Karpas-422 (cell line): ENCODE data around the gene C2orf68. TPM values are rescaled to one million over a fixed set of nuclear protein-coding genes. Genes with fewer than 3 reads are reported as not detected.

Experiments
- DNase-seq: peaks from one replicate; pipeline ENCODE4 v3.0.0-alpha.2; 2015
- H2AFZ ChIP-seq: fragments of 200-600 bp; sonication (generic); 2 replicates; pipeline ENCODE4 v1.6.1; 2014; ENCODE audit warnings: antibody characterized with exemption, low read length, mixed read lengths
- H3K27ac ChIP-seq: fragments of 200-600 bp; sonication (generic); 2 replicates; pipeline ENCODE4 v1.5.1; 2014; ENCODE audit warnings: mild to moderate bottlenecking, low read length, moderate library complexity
- H3K27me3 ChIP-seq: fragments of 200-600 bp; sonication (generic); 2 replicates; pipeline ENCODE4 v1.6.1; 2014; ENCODE audit warnings: low read length, mixed read lengths
- H3K36me3 ChIP-seq: fragments of 200-600 bp; sonication (generic); 2 replicates; pipeline ENCODE4 v1.6.1; 2014; ENCODE audit warnings: low read length, mixed read lengths; ENCODE audit not compliant: insufficient read depth
- H3K4me1 ChIP-seq: fragments of 200-600 bp; sonication (generic); 2 replicates; pipeline ENCODE4 v1.6.1; 2014; ENCODE audit warnings: mild to moderate bottlenecking, low read length, mixed read lengths
- H3K4me2 ChIP-seq: fragments of 200-600 bp; sonication (generic); 2 replicates; pipeline ENCODE4 v1.6.1; 2014; ENCODE audit warnings: low read length, low read depth, mild to moderate bottlenecking; ENCODE audit not compliant: poor library complexity, severe bottlenecking
- H3K4me3 ChIP-seq: fragments of 200-600 bp; sonication (generic); 2 replicates; pipeline ENCODE4 v1.5.1; 2014; ENCODE audit warnings: mild to moderate bottlenecking, antibody characterized with exemption, low read length, mixed read lengths
- H3K79me2 ChIP-seq: fragments of 200-600 bp; sonication (generic); 2 replicates; pipeline ENCODE4 v1.6.1; 2014; ENCODE audit warnings: mild to moderate bottlenecking, low read length, mixed read lengths
- H3K9ac ChIP-seq: fragments of 200-600 bp; sonication (generic); 2 replicates; pipeline ENCODE4 v1.6.0; 2014; ENCODE audit warnings: low read length
- H3K9me2 ChIP-seq: fragments of 200-600 bp; sonication (generic), shearing (Covaris generic); replicated peaks from 2 replicates; pipeline ENCODE4 v1.6.0; 2014; ENCODE audit warnings: mild to moderate bottlenecking, low read length, moderate library complexity; ENCODE audit not compliant: insufficient read depth
- H3K9me3 ChIP-seq: fragments of 300-700, 200-600 bp; sonication (generic); 2 replicates; pipeline ENCODE4 v1.6.1; 2014; ENCODE audit warnings: low read length, mixed read lengths
- H4K20me1 ChIP-seq: fragments of 200-600 bp; sonication (generic); 2 replicates; pipeline ENCODE4 v1.6.1; 2014; ENCODE audit warnings: mild to moderate bottlenecking, antibody characterized with exemption, low read length, low read depth; ENCODE audit not compliant: insufficient read depth
- total RNA-seq: library from RNA; depleted of rRNA; stranded (reverse); fragments of >200 nt; shearing (Covaris generic); gene quantifications from 2 replicates; pipeline ENCODE4 v1.2.3, GENCODE V29; 2014; ENCODE audit warnings: low replicate concordance

The C2orf68 gene
- total RNA-seq, 1 experiment from 2014 or later: 111 TPM

DNA sequence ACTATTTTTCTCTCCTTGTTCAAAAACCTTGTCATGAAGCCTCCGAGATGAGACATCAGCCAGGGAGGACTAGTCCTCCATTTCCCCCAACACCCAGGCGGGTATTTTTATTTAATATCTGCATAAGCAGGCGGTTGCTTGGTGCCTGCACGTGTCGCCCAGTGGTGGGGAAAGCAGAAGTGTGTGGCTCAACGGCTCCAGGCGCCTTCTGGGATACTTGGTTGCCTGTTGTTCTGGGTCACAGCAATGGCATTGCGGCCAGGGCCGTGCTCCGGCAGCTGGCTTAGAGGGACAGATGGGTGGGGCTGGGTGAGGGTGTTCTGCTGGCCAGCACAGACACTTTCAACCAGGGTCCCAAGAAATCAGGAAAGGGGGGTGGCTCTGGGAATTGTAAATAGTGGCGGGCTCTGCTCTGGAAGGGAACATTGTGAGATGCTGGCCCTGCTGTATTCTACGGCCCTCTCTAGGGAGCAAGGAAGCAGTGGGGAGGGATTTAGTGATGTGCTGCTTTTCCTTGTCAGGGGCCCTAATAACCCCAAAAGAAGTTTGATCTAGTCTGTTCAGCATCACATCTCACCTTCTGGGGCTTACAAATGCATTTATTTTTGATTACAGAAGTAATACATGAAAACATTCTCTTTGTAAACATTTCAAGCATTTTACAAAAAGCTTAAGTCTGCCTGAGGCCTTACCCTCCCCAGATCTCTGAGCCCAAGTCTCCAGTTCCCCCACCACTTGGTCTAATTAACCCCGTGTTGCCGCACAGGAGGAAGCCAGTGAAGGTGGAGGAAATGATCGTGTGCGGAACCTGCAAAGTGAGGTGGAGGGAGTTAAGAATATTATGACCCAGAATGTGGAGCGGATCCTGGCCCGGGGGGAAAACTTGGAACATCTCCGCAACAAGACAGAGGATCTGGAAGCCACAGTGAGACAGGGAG lies 33.4 kb downstream of the C2orf68 start:
- Histone ChIP-seq H2AFZ (peak overlapping the region; percentile 62), H3K9me2 (no peaks in the 10 kb centered on the region), H3K4me1 (peaks cover 28% of the 10 kb centered on the region), H3K9ac (peak overlapping the region; percentile 75), H4K20me1 (no peaks in the 10 kb centered on the region; the same call in 1 of the 2 replicates), H3K4me2 (peak overlapping the region; percentile 78), H3K36me3 (peaks cover 5% of the 10 kb centered on the region; the same call in 1 of the 2 replicates), H3K27me3 (no peaks in the 10 kb centered on the region), H3K9me3 (no peaks in the 10 kb centered on the region), H3K4me3 (peak overlapping the region; percentile 75), H3K79me2 (peaks cover 24% of the 10 kb centered on the region), H3K27ac (peak overlapping the region; percentile 43)
- peak; percentile 90 for DNase-seq

DNA sequence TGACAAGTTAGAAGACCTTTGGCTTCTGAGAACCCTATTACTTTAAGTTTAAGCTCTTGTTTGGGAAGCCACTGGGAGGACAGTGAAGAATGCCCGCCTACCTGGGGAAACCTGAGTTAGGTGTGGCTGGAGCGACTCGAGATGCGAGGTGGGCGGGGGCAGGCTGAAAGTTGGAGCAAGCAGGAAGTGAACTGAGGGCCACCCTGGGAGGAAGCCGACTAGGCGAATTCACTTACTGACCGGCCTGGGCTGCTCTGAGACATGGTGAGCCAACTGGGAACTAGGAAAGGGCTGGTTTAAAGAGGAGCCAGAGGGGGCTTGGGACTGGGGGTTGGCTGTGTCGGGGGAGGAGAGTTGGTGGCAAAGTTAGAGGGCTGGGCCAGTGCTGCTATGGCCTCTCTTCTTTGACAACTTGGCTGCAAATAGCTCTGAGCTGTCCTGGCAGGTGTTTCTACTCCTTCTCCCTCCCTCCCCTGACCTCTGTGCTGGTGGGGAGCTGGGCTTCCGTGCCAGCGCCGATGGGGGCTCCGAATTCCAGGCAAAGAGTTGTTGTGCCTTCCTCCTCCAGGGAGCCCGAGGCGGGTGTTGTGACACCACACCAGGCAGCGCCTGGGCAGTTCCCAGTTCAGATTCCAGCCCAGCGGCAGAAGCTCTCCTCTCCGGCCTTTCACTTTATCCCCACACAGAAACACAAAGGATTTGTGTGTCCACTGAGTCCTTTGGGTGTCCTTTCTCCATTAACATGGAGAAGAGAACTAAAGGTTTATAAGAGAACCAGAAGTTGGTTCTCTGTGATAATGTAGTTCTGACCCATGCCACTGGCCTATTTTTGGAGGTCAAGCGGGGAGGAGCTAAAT lies 34.3 kb downstream of the C2orf68 start, which contains the start of gene VAMP8:
VAMP8 (plus strand) TSS at position 201 of the 857 bp plus-strand sequence; CDS start at position 262, 61 bp downstream.
- peaks cover 5% of the 10 kb centered on the region; the same call in 1 of the 2 replicates for H3K36me3 ChIP-seq
- H3K4me2 ChIP-seq: peak within 1 kb of the TSS; percentile 78
- peak; percentile 89 for DNase-seq
- H3K4me1 ChIP-seq: peaks cover 28% of the 10 kb centered on the region
- peak within 1 kb of the TSS; percentile 62 for H2AFZ ChIP-seq
- H3K4me3 ChIP-seq: peak within 1 kb of the TSS; percentile 75
- no peaks in the 10 kb centered on the region for H3K9me3 ChIP-seq
- H3K27ac ChIP-seq: peak within 1 kb of the TSS; percentile 43
- no peaks in the 10 kb centered on the region for H4K20me1 ChIP-seq
- H3K9me2 ChIP-seq: no peaks in the 10 kb centered on the region
- H3K27me3 ChIP-seq: no peaks in the 10 kb centered on the region
- peak within 1 kb of the TSS; percentile 75 for H3K9ac ChIP-seq
- peaks cover 24% of the 10 kb centered on the region for H3K79me2 ChIP-seq

DNA sequence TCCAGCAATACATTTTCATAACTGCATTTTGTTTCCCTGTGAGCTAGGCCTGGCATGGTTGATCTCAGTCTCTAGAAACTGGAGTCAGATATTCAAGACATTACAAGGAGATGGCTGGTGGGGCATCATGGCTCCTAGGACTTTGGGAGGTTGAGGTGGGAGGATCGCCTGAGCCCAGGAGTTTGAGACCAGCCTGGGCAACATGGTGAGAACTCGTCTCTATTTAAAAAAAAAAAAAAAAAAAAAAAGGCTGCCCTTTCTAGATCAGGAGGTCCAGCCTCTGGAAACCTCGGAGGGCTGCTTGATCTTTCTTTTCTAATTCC lies 34.8 kb downstream of the C2orf68 start:
- H3K4me1 ChIP-seq: peaks cover 28% of the 10 kb centered on the region
- peak overlapping the region; percentile 75 for H3K4me3 ChIP-seq
- H3K4me2 ChIP-seq: peak overlapping the region; percentile 78
- H3K27ac ChIP-seq: no peak overlapping the region
- no peaks in the 10 kb centered on the region for H3K9me3 ChIP-seq
- H3K9me2 ChIP-seq: no peaks in the 10 kb centered on the region
- peak overlapping the region; percentile 62 for H2AFZ ChIP-seq
- H3K36me3 ChIP-seq: peaks cover 5% of the 10 kb centered on the region; the same call in 1 of the 2 replicates
- H3K79me2 ChIP-seq: peaks cover 24% of the 10 kb centered on the region
- no peaks in the 10 kb centered on the region for H4K20me1 ChIP-seq
- H3K27me3 ChIP-seq: no peaks in the 10 kb centered on the region
- H3K9ac ChIP-seq: peak overlapping the region; percentile 75
- DNase-seq: no peak

DNA sequence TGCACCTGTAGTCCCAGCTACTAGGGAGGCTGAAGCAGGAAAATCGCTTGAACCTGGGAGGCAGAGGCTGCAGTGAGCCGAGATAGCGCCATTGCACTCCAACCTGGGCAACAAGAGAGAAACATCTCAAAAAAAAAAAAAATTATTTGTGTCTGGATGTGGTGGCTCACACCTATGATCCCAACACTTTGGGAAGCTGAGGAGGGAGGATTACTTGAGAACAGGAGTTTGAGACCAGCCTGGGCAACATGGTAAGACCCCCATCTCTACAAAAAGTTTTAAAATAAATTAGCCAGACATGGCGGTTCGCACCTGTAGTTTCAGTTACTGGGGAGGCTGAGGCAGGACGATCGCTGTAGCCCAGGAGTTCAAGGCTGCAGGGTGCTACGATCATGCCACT lies 36.1 kb downstream of the C2orf68 start:
- Histone ChIP-seq H3K9me3 (no peaks in the 10 kb centered on the region), H3K9me2 (no peaks in the 10 kb centered on the region), H2AFZ (no peak overlapping the region), H3K4me2 (no peak overlapping the region), H3K36me3 (no peaks in the 10 kb centered on the region), H3K27ac (no peak overlapping the region), H4K20me1 (no peaks in the 10 kb centered on the region), H3K79me2 (peaks cover 24% of the 10 kb centered on the region), H3K9ac (no peak overlapping the region), H3K27me3 (no peaks in the 10 kb centered on the region), H3K4me1 (peaks cover 28% of the 10 kb centered on the region), H3K4me3 (no peak overlapping the region)
- DNase-seq: no peak

DNA sequence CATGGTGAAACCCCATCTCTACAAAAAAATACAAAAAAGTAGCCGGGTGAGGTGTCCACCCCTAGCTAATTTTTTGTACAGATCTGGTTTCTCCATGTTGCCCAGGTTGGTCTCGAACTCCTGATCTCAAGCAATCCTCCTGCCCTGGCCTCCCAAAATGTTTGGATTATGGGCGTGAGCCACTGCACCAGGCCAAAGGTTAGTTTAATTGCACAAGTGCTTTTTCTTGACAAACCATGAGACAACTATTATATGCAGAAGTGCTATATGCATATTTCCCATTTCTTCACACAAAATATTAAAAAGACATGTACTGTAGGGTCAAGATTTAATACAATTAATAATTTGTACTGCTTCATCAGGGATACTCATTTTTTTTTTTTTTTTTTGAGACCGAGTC lies 45.6 kb downstream of the C2orf68 start:
- no peak for DNase-seq
- Histone ChIP-seq H4K20me1 (no peaks in the 10 kb centered on the region), H2AFZ (no peak overlapping the region), H3K4me2 (no peak overlapping the region), H3K4me1 (peaks cover 16% of the 10 kb centered on the region), H3K9me2 (no peaks in the 10 kb centered on the region), H3K4me3 (no peak overlapping the region), H3K27me3 (no peaks in the 10 kb centered on the region), H3K79me2 (no peaks in the 10 kb centered on the region), H3K36me3 (no peaks in the 10 kb centered on the region), H3K27ac (no peak overlapping the region), H3K9ac (no peak overlapping the region), H3K9me3 (no peaks in the 10 kb centered on the region)

DNA sequence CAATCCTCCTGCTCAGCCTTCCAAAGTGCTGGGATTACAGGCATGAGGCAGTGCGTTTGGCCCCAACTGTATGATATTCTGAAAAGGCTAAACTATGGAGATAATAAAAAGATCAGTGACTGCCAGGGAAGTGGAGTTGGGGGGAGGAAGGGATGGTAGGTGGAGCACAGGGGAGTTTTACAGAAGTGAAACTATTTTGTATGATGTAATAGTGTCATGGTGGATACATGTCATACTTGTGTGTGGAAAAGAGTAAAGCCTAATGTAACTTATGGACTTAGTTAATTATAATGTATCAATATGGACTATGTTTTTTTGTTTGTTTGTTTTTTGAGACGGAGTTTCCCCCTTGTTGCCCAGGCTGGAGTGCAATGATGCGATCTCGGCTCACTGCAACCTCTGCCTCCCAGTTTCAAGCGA lies 47.7 kb downstream of the C2orf68 start:
- Histone ChIP-seq H3K9ac (no peak overlapping the region), H4K20me1 (no peaks in the 10 kb centered on the region), H3K79me2 (peaks cover 20% of the 10 kb centered on the region), H3K4me2 (no peak overlapping the region), H3K27ac (no peak overlapping the region; the same call in 1 of the 2 replicates), H3K36me3 (0 out of 2 replicates have a peak, but pooled peaks cover under 1% of the 10 kb centered on the region), H3K9me3 (no peaks in the 10 kb centered on the region), H3K27me3 (no peaks in the 10 kb centered on the region), H2AFZ (peak overlapping the region; percentile 45; the same call in 1 of the 2 replicates), H3K4me3 (no peak overlapping the region), H3K9me2 (no peaks in the 10 kb centered on the region), H3K4me1 (peaks cover 29% of the 10 kb centered on the region)
- DNase-seq: peak; percentile 82

DNA sequence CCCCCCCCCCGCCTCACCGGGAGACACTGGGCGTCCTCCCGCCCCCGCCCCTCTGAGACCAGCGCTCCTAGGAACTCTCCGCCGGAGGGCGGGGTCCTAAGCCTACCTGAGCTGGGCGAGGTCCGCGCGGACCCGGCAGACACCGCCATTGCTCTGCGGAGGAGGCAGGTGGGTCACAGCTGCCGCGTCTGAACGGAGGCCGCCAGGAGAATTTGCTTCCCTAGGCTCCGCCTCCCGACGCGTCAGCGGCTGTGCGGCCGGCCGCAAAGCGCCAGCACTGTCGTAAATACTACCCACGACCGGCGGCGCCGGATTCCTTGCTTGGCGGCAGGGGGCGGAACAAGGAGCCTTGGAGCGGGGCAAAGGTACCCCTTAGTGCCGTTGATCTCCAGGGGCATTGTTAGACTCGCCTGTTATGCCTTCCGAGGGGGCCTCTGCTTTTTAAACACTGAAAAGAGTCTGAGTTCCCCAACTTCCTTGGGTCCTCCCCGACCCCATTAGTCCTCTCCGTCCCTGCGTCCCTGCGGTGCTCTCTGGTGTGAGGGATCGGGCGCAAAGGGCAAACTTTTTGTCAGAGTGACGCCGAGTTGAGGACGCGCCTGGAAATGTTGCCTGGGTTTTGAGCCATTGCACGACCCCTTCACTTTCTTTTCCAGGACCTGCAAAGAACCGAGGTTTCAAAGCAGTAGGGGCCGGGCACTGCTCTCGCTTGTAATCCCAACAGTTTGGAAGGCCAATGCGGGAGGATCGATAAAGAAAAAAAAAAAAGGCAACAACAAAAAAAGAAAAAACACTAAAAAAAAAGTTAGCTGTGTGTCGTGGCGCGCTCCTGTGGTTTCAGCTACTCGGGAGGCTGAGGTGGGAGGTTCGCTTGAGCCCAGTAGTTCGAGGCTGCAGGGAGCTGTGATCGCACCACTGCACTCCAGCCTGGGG lies 50.3 kb downstream of the C2orf68 start, which contains the start of gene GGCX:
GGCX (minus strand) TSS at position 214 of the 933 bp plus-strand sequence; CDS start at position 149, 65 bp downstream.
- peaks cover 34% of the 10 kb centered on the region for H3K79me2 ChIP-seq
- peaks cover 11% of the 10 kb centered on the region for H3K36me3 ChIP-seq
- peaks cover 29% of the 10 kb centered on the region for H3K4me1 ChIP-seq
- peak within 1 kb of the TSS; percentile 72 for H3K4me3 ChIP-seq
- peak; percentile 100 for DNase-seq
- H3K9me3 ChIP-seq: no peaks in the 10 kb centered on the region
- peak within 1 kb of the TSS; percentile 99 for H3K4me2 ChIP-seq
- H3K27ac ChIP-seq: peak within 1 kb of the TSS; percentile 58
- H2AFZ ChIP-seq: peak within 1 kb of the TSS; percentile 31; the same call in 1 of the 2 replicates
- H3K9ac ChIP-seq: peak within 1 kb of the TSS; percentile 80
- no peaks in the 10 kb centered on the region for H3K27me3 ChIP-seq
- H4K20me1 ChIP-seq: no peaks in the 10 kb centered on the region
- no peaks in the 10 kb centered on the region for H3K9me2 ChIP-seq
